ENCODE data around the gene TEX22. TPM values are rescaled to one million over a fixed set of nuclear protein-coding genes. Genes with fewer than 3 reads are reported as not detected.
"Not testable (repeated sequence)": the region's sequence is repeated elsewhere in the genome, so short reads cannot be mapped to it uniquely, and the experiment has no call there.

Gene TEX22
- total RNA-seq, 1 donor from 2014 or later, result not detected

- Histone ChIP-seq H3K4me3 (no peak overlapping the region), H3K27ac (no peak overlapping the region), H3K4me1 (peaks cover 10% of the 10 kb centered on the region), H3K4me2 (no peak overlapping the region), H4K20me1 (ENCODE audit: low read depth) (peaks cover 11% of the 10 kb centered on the region), H3K79me2 (ENCODE audit: low read depth) (no peaks in the 10 kb centered on the region), H3K9me3 (ENCODE audit: low read depth) (no peaks in the 10 kb centered on the region), H3K36me3 (no peaks in the 10 kb centered on the region), H3K9ac (no peak overlapping the region), H3K27me3 (no peaks in the 10 kb centered on the region), H3F3A (ENCODE audit: low read depth) (peaks cover 14% of the 10 kb centered on the region), H2AFZ (replicated peaks) (no peak overlapping the region)
- Mint-ChIP-seq H3K27ac (no peak overlapping the region), H3K9me3 (peaks cover under 1% of the 10 kb centered on the region), H3K27me3 (ENCODE audit: insufficient read depth, low read depth) (peaks cover 5% of the 10 kb centered on the region), H3K4me3 (no peak overlapping the region), H3K36me3 (peaks cover 12% of the 10 kb centered on the region), H3K4me1 (peaks cover 11% of the 10 kb centered on the region)
- no peak for DNase-seq (ENCODE audit: low spot score)
- no peak for TF ChIP-seq CTCF (IDR thresholded peaks at IDR 0.05)
- no peak for TF ChIP-seq EZH2 (IDR thresholded peaks at IDR 0.05)
- no peak for TF ChIP-seq EZH2phosphoT487 (IDR thresholded peaks at IDR 0.05)
Observed at GRCh38 chr14:105358140-105358846, 40.0 kb upstream of the TEX22 start.

DNA sequence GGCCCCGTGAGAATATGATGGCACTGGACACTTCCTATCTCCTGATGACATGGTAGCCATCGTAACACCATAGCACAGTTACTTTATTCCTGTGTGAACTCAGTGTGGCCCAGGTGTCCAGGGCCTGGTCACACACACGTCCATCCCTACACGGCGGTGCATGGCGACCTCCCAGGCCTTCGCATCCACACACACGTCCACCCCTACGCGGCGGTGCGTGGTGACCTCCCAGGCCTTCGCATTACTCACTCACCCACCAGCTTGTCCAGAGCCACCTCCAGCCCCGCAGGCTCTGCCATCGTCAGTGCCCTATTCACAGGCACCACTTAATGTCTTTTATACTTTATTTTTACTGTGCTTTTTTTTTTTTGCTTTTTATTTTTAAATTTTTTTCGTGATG is 39.4 kb upstream of the TEX22 start:
- Mint-ChIP-seq H3K27ac (peak overlapping the region; percentile 57), H3K4me3 (no peak overlapping the region), H3K27me3 (ENCODE audit: insufficient read depth, low read depth) (peaks cover 5% of the 10 kb centered on the region), H3K4me1 (peaks cover 11% of the 10 kb centered on the region), H3K9me3 (no peaks in the 10 kb centered on the region), H3K36me3 (peaks cover 14% of the 10 kb centered on the region)
- Histone ChIP-seq H3K79me2 (ENCODE audit: low read depth) (no peaks in the 10 kb centered on the region), H3K36me3 (no peaks in the 10 kb centered on the region), H3K27me3 (no peaks in the 10 kb centered on the region), H3K9ac (no peak overlapping the region), H3K4me2 (no peak overlapping the region), H4K20me1 (ENCODE audit: low read depth) (peaks cover 11% of the 10 kb centered on the region), H3F3A (ENCODE audit: low read depth) (peaks cover 20% of the 10 kb centered on the region), H3K27ac (no peak overlapping the region), H3K4me1 (peaks cover 10% of the 10 kb centered on the region), H2AFZ (replicated peaks) (no peak overlapping the region), H3K4me3 (no peak overlapping the region), H3K9me3 (ENCODE audit: low read depth) (no peaks in the 10 kb centered on the region)
- no peak for DNase-seq (ENCODE audit: low spot score)
- no peak for TF ChIP-seq EZH2 (IDR thresholded peaks at IDR 0.05)
- TF ChIP-seq EZH2phosphoT487 (IDR thresholded peaks at IDR 0.05), result no peak
- TF ChIP-seq CTCF (IDR thresholded peaks at IDR 0.05), result no peak

DNA sequence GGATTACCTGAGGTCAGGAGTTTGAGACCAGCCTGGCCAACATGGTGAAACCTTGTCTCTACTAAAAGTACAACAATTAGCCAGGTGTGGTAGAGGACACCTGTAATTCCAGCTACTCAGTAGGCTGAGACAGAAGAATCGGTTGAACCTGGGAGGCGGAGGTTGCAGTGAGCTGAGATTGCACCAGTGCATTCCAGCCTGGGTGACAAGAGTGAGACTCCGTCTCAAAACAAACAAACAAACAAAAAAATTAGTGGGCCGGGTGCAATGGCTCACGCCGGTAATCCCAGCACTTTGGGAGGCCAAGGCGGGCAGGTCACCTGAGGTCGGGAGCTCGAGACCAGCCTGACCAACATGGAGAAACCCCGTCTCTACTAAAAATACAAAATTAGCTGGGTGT is 36.9 kb upstream of the TEX22 start:
- H4K20me1 ChIP-seq (ENCODE audit: low read depth); H3K9me3 ChIP-seq (ENCODE audit: low read depth); DNase-seq (ENCODE audit: low spot score); H3K4me2 ChIP-seq; H3K9ac ChIP-seq; H3K9me3 Mint-ChIP-seq; H3K27me3 ChIP-seq; H3K27ac ChIP-seq; H3K4me3 ChIP-seq; H2AFZ ChIP-seq (replicated peaks); H3K27me3 Mint-ChIP-seq (ENCODE audit: insufficient read depth, low read depth); H3K27ac Mint-ChIP-seq; H3K4me3 Mint-ChIP-seq; H3K4me1 ChIP-seq; H3K36me3 ChIP-seq; H3K79me2 ChIP-seq (ENCODE audit: low read depth): not testable (repeated sequence)
- peaks cover 14% of the 10 kb centered on the region for H3K36me3 Mint-ChIP-seq
- peaks cover 18% of the 10 kb centered on the region for H3F3A ChIP-seq (ENCODE audit: low read depth)
- H3K4me1 Mint-ChIP-seq, result peaks cover 11% of the 10 kb centered on the region

Measured in neural progenitor cell (in vitro differentiated cells).